GM12878 (cell line): ENCODE results near the gene EFCC1.

Experiments used
- ASH2L ChIP-seq: fragments of 300-600, 200-600 bp; sonication (generic); IDR thresholded peaks from 2 replicates; pipeline ENCODE4 v1.6.1; 2017; ENCODE audit warnings: low read depth, mild to moderate bottlenecking, borderline replicate concordance
- EP300 ChIP-seq, 2 experiments: fragments of 150-350 bp in 1 of 2; IDR thresholded peaks; 2 replicates each; pipeline ENCODE4 v1.6.1; 2011 to 2012; ENCODE audit warnings: low read depth in 2 of 2, low read length in 2 of 2, borderline replicate concordance in 1 of 2, improper control_type of control experiment in 1 of 2, inconsistent platforms in 1 of 2; ENCODE audit not compliant: control insufficient read depth in 1 of 2
- MTA2 ChIP-seq: fragments of 450-650 bp; IDR thresholded peaks from 2 replicates; pipeline ENCODE4 v1.6.1; 2016; ENCODE audit warnings: low read depth, mild to moderate bottlenecking, moderate library complexity
- MXI1 ChIP-seq: fragments of 150-350 bp; IDR thresholded peaks from 2 replicates; pipeline ENCODE4 v1.6.1; 2011; ENCODE audit warnings: low read depth, mild to moderate bottlenecking, inconsistent platforms, low read length, improper control_type of control experiment
- POLR2A ChIP-seq: IDR thresholded peaks from 2 replicates; pipeline ENCODE4 v1.6.1; 2011; ENCODE audit warnings: low read depth, mild to moderate bottlenecking, low read length
- TBL1XR1 ChIP-seq: IDR thresholded peaks from 2 replicates; pipeline ENCODE4 v1.6.1; 2012; ENCODE audit warnings: low read depth, low read length, improper control_type of control experiment
- TF ChIP-seq, protein P1 (sequence below): IDR thresholded peaks from 2 replicates; pipeline ENCODE4 v1.6.1; 2012; ENCODE audit warnings: improper control_type of control experiment, low read depth, low read length; ENCODE audit not compliant: insufficient replicate concordance
- TF ChIP-seq, protein P2 (sequence below): fragments of 450-650 bp; conservative IDR thresholded peaks from 2 replicates; pipeline ENCODE4 v1.6.1; 2017; ENCODE audit warnings: mild to moderate bottlenecking, moderate library complexity

DNA sequence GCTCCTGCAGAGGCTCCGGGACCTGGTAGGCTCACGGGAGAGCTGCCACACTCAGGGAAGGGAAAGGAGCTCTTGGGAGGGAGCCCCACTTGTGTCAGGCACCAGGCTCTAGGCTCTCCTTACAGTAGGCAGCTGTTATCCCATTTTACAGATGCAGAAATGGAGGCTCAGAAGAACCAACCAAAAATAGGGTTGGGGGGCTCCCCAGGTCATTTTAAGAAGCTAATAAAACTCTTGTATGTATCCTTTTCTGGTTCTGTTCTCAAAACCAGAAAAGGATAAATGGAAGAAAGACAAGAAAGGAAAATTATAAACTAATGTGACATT is 36.0 kb downstream of the EFCC1 start:
- TF ChIP-seq TBL1XR1 (no peak), ASH2L (no peak), MXI1 (no peak), MTA2 (no peak), POLR2A (no peak), EP300 (IDR thresholded peaks at IDR 0.05; ENCODE audit: borderline replicate concordance in 1 of 2, control insufficient read depth in 1 of 2, low read depth in 2 of 2, low read length in 2 of 2) (no peak)
- TF ChIP-seq, protein P1, sequence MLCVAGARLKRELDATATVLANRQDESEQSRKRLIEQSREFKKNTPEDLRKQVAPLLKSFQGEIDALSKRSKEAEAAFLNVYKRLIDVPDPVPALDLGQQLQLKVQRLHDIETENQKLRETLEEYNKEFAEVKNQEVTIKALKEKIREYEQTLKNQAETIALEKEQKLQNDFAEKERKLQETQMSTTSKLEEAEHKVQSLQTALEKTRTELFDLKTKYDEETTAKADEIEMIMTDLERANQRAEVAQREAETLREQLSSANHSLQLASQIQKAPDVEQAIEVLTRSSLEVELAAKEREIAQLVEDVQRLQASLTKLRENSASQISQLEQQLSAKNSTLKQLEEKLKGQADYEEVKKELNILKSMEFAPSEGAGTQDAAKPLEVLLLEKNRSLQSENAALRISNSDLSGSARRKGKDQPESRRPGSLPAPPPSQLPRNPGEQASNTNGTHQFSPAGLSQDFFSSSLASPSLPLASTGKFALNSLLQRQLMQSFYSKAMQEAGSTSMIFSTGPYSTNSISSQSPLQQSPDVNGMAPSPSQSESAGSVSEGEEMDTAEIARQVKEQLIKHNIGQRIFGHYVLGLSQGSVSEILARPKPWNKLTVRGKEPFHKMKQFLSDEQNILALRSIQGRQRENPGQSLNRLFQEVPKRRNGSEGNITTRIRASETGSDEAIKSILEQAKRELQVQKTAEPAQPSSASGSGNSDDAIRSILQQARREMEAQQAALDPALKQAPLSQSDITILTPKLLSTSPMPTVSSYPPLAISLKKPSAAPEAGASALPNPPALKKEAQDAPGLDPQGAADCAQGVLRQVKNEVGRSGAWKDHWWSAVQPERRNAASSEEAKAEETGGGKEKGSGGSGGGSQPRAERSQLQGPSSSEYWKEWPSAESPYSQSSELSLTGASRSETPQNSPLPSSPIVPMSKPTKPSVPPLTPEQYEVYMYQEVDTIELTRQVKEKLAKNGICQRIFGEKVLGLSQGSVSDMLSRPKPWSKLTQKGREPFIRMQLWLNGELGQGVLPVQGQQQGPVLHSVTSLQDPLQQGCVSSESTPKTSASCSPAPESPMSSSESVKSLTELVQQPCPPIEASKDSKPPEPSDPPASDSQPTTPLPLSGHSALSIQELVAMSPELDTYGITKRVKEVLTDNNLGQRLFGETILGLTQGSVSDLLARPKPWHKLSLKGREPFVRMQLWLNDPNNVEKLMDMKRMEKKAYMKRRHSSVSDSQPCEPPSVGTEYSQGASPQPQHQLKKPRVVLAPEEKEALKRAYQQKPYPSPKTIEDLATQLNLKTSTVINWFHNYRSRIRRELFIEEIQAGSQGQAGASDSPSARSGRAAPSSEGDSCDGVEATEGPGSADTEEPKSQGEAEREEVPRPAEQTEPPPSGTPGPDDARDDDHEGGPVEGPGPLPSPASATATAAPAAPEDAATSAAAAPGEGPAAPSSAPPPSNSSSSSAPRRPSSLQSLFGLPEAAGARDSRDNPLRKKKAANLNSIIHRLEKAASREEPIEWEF, result no peak
- TF ChIP-seq, protein P2, sequence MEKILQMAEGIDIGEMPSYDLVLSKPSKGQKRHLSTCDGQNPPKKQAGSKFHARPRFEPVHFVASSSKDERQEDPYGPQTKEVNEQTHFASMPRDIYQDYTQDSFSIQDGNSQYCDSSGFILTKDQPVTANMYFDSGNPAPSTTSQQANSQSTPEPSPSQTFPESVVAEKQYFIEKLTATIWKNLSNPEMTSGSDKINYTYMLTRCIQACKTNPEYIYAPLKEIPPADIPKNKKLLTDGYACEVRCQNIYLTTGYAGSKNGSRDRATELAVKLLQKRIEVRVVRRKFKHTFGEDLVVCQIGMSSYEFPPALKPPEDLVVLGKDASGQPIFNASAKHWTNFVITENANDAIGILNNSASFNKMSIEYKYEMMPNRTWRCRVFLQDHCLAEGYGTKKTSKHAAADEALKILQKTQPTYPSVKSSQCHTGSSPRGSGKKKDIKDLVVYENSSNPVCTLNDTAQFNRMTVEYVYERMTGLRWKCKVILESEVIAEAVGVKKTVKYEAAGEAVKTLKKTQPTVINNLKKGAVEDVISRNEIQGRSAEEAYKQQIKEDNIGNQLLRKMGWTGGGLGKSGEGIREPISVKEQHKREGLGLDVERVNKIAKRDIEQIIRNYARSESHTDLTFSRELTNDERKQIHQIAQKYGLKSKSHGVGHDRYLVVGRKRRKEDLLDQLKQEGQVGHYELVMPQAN, result no peak
